Right atrium auricular region (tissue), 2 donors: ENCODE results near the gene CCSER2. TPM values are rescaled to one million over a fixed set of nuclear protein-coding genes. Genes with fewer than 3 reads are reported as not detected.

Experiments used
- DNase-seq: peaks from one replicate; pipeline ENCODE4 v3.0.0-alpha.2; 2019; ENCODE audit warnings: low spot score
- H3K27ac ChIP-seq, 2 donors: fragments of 200-600 bp; sonication (generic); 1 replicate in 1 of 2; 2 replicates in 1 of 2; pipeline ENCODE4 v1.5.1; 2016 to 2019
- H3K27me3 ChIP-seq, 2 donors: fragments of 200-600 bp; sonication (generic); one replicate each; pipeline versions ENCODE4 v1.5.1 to v1.6.0; 2017 to 2019
- H3K36me3 ChIP-seq: fragments of 200-600 bp; sonication (generic); one replicate; pipeline ENCODE4 v1.5.1; 2016
- H3K4me1 ChIP-seq, 2 donors: fragments of 200-600 bp; sonication (generic); one replicate each; pipeline versions ENCODE4 v1.5.1 to v1.6.0; 2017 to 2019
- H3K4me3 ChIP-seq, 2 donors: fragments of 200-600 bp; sonication (generic); 1 replicate in 1 of 2; 2 replicates in 1 of 2; pipeline ENCODE4 v1.5.1; 2017 to 2019; ENCODE audit warnings: mild to moderate bottlenecking in 1 of 2, moderate library complexity in 1 of 2
- H3K9me3 ChIP-seq, 2 donors: fragments of 200-600 bp; sonication (generic); one replicate each; pipeline ENCODE4 v1.5.1; 2019
- total RNA-seq, 2 donors: library from RNA; depleted of rRNA; stranded (reverse); fragments of >200 nt; gene quantifications; one replicate each; pipeline ENCODE4 v1.1.0, GENCODE V29; 2016
- TF ChIP-seq, protein P1 (sequence below), 2 donors: fragments of 200-600 bp; sonication (generic); IDR thresholded peaks; one replicate each; pipeline ENCODE4 v1.5.1; 2019; ENCODE audit warnings: antibody characterized with exemption in 2 of 2

CCSER2 gene
- total RNA-seq, 2 donors from 2014 or later, result 77.1 to 91.6 TPM

- TF ChIP-seq, protein P1, sequence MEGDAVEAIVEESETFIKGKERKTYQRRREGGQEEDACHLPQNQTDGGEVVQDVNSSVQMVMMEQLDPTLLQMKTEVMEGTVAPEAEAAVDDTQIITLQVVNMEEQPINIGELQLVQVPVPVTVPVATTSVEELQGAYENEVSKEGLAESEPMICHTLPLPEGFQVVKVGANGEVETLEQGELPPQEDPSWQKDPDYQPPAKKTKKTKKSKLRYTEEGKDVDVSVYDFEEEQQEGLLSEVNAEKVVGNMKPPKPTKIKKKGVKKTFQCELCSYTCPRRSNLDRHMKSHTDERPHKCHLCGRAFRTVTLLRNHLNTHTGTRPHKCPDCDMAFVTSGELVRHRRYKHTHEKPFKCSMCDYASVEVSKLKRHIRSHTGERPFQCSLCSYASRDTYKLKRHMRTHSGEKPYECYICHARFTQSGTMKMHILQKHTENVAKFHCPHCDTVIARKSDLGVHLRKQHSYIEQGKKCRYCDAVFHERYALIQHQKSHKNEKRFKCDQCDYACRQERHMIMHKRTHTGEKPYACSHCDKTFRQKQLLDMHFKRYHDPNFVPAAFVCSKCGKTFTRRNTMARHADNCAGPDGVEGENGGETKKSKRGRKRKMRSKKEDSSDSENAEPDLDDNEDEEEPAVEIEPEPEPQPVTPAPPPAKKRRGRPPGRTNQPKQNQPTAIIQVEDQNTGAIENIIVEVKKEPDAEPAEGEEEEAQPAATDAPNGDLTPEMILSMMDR (IDR thresholded peaks at IDR 0.05), result peak; percentile 53 to 74
- Histone ChIP-seq H3K9me3 (no peaks in the 10 kb centered on the region), H3K4me3 (no peak overlapping the region), H3K27ac (no peak overlapping the region), H3K36me3 (no peaks in the 10 kb centered on the region), H3K4me1 (peaks cover 0 to 17% of the 10 kb centered on the region in 2 donors), H3K27me3 (no peaks in the 10 kb centered on the region)
- no peak for DNase-seq
Observed at GRCh38 chr10:84352251-84352842, 24.0 kb downstream of the CCSER2 start.

- DNase-seq, result no peak
- H3K4me3 ChIP-seq, result no peak overlapping the region
- peaks cover 0 to 16% of the 10 kb centered on the region in 2 donors for H3K4me1 ChIP-seq
- TF ChIP-seq, protein P1 (IDR thresholded peaks at IDR 0.05), result no peak
- H3K27me3 ChIP-seq, result no peaks in the 10 kb centered on the region
- H3K36me3 ChIP-seq, result no peaks in the 10 kb centered on the region
- no peak overlapping the region for H3K27ac ChIP-seq
- H3K9me3 ChIP-seq, result no peaks in the 10 kb centered on the region
Observed at GRCh38 chr10:84353052-84353803, 24.8 kb downstream of the CCSER2 start.

- H3K9me3 ChIP-seq, result no peaks in the 10 kb centered on the region
- no peak for DNase-seq
- TF ChIP-seq, protein P1 (IDR thresholded peaks at IDR 0.05), result no peak
- H3K27ac ChIP-seq, result no peak overlapping the region
- H3K4me3 ChIP-seq, result no peak overlapping the region
- H3K27me3 ChIP-seq, result no peaks in the 10 kb centered on the region
- H3K36me3 ChIP-seq, result no peaks in the 10 kb centered on the region
- H3K4me1 ChIP-seq, result peaks cover 0 to 14% of the 10 kb centered on the region in 2 donors
Observed at GRCh38 chr10:84354623-84355022, 26.2 kb downstream of the CCSER2 start.

DNA sequence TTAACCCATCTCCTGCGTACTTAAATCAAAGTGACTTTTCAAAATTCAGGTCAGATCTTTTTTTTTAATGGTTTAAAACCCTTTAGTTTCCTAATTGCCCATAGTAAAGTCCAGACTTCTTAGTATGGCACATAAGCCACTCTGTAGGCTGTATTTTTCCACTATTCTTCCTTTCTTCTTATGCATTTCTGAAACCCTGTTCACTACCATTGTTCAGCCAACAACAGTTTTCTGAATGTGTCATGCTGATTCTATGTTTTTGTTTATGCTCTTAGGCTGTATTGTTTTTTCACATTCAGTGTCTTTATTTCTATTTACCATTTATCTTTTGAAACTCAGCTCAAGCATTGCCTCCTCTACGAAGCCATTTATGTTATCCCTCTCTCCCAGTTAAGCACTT is 26.7 kb downstream of the CCSER2 start:
- TF ChIP-seq, protein P1 (IDR thresholded peaks at IDR 0.05), result no peak
- H3K4me3 ChIP-seq, result no peak overlapping the region
- DNase-seq, result no peak

DNA sequence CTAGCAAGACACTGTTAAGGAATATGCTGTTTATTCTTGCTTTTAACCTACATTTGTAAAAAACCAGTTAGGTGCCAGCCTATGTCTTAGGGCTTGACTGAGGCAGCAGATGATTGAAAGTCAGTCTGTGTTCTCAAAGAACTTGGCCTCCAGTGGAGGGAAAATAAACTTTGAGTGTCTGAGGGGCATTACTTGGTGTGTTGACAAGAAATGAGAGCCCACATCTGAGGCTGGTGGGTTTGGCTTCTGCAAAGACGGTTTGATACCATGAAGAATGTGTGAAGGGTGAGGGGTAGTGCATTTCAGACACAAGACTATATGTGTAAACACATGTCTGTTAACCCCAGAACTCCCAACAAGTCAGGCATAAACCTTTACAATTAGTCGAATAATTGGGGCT is 28.5 kb downstream of the CCSER2 start:
- TF ChIP-seq, protein P1 (IDR thresholded peaks at IDR 0.05), result no peak
- Histone ChIP-seq H3K36me3 (no peaks in the 10 kb centered on the region), H3K4me1 (peaks cover 0 to 34% of the 10 kb centered on the region in 2 donors)

More for the DNA sequence above, 26.7 kb downstream of the CCSER2 start:
- Histone ChIP-seq H3K27ac (no peak overlapping the region), H3K9me3 (no peaks in the 10 kb centered on the region), H3K4me1 (peaks cover 0 to 17% of the 10 kb centered on the region in 2 donors), H3K36me3 (no peaks in the 10 kb centered on the region), H3K27me3 (no peaks in the 10 kb centered on the region)

More for the DNA sequence above, 28.5 kb downstream of the CCSER2 start:
- Histone ChIP-seq H3K4me3 (no peak overlapping the region), H3K27me3 (no peaks in the 10 kb centered on the region), H3K9me3 (no peaks in the 10 kb centered on the region), H3K27ac (no peak overlapping the region)
- DNase-seq, result no peak
